ENCODE data around the gene COL5A1. TPM values are rescaled to one million over a fixed set of nuclear protein-coding genes. Genes with fewer than 3 reads are reported as not detected.

The COL5A1 gene
- total RNA-seq, 4 donors from 2014 or later: 51.9 to 78.3 (median 62.4) TPM

DNA sequence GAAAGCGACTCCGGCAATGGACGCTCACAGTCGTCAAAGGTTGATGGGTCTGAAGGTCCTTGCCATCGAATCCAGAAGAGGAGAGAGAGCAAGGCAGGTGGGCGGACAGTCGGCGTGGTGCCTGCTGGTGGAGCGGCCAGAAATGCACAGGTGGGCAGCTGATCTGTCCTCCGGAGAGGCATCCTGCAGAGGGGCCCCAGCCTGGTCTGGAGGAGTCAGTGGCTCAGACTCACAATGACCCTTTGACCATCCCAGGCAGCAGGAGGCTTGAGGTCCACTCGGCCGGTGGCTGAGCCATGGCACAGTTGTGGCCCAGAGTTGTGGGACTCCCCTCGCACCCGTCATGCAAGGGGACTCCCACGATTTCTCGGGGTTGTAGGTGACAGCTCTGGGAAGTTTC, 204.6 kb downstream of the COL5A1 start:
- DNase-seq (ENCODE audit: low spot score in 2 of 2): no peak
- H3K36me3 ChIP-seq: peaks cover 0 to 47% (median 0%) of the 10 kb centered on the region in 3 donors

DNA sequence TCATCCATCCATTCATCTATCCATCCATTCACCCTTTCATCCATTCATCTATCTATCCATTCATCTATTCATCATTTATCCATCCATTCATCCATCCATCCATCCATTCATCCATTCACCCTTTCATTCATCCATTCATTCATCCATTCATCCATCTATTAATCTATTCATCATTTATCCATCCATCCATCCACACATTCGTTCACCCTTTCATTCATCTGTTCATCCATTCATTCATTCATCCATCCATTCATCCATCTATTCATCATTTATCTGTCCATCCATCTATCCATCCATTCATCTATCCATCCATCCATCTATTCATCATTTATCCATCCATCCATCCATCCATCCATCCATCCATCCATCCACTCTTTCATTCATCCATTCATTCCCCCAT, 205.1 kb downstream of the COL5A1 start:
- no peaks in the 10 kb centered on the region for H3K4me1 ChIP-seq
- DNase-seq (ENCODE audit: low spot score in 2 of 2): no peak
- H3K9me3 ChIP-seq: peaks cover 0 to 12% (median 0%) of the 10 kb centered on the region in 4 donors
- H3K36me3 ChIP-seq: peaks cover 0 to 42% (median 0%) of the 10 kb centered on the region in 3 donors
- no peak overlapping the region for H3K4me3 ChIP-seq
- TF ChIP-seq POLR2A (IDR thresholded peaks at IDR 0.05) (no peak), EP300 (IDR thresholded peaks at IDR 0.05) (no peak)
- TF ChIP-seq, protein P1, sequence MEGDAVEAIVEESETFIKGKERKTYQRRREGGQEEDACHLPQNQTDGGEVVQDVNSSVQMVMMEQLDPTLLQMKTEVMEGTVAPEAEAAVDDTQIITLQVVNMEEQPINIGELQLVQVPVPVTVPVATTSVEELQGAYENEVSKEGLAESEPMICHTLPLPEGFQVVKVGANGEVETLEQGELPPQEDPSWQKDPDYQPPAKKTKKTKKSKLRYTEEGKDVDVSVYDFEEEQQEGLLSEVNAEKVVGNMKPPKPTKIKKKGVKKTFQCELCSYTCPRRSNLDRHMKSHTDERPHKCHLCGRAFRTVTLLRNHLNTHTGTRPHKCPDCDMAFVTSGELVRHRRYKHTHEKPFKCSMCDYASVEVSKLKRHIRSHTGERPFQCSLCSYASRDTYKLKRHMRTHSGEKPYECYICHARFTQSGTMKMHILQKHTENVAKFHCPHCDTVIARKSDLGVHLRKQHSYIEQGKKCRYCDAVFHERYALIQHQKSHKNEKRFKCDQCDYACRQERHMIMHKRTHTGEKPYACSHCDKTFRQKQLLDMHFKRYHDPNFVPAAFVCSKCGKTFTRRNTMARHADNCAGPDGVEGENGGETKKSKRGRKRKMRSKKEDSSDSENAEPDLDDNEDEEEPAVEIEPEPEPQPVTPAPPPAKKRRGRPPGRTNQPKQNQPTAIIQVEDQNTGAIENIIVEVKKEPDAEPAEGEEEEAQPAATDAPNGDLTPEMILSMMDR (IDR thresholded peaks at IDR 0.05): no peak
- H3K27me3 ChIP-seq: no peaks in the 10 kb centered on the region
- 66 to 74% methylated on average over 1 of the region's 1 CpG for WGBS, 2 donors
- no peak overlapping the region for H3K27ac ChIP-seq

More for the DNA sequence above, 204.6 kb downstream of the COL5A1 start:
- H3K4me3 ChIP-seq: no peak overlapping the region
- 82 to 86% methylated on average over 16 of the region's 16 CpGs for WGBS, 2 donors
- peaks cover 0 to 12% (median 0%) of the 10 kb centered on the region in 4 donors for H3K9me3 ChIP-seq
- TF ChIP-seq, protein P1 (IDR thresholded peaks at IDR 0.05): no peak
- TF ChIP-seq EP300 (IDR thresholded peaks at IDR 0.05): no peak
- no peak for TF ChIP-seq POLR2A (IDR thresholded peaks at IDR 0.05)
- H3K27ac ChIP-seq: no peak overlapping the region
- H3K27me3 ChIP-seq: no peaks in the 10 kb centered on the region
- H3K4me1 ChIP-seq: no peaks in the 10 kb centered on the region

DNA sequence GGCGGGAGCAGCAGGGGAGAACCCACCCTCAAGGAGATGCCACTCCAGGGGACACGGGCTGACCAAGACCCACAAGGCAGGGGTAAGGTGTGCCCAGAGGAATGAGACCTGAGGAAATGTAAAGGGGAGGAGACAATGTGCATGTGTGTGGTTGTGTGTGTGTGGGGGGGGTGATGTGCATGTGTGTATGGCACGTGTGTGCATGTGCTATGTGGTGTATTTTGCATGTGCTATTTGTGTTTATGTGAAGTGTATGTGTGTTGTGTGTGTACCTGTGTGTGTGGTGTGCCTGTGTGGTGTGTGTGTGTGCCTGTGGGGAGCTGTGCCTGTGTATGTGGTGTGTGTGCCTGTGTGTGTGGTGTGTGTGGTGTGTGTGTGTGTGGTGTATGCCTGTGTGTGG, 205.5 kb downstream of the COL5A1 start:
- H3K9me3 ChIP-seq: peaks cover 0 to 12% (median 0%) of the 10 kb centered on the region in 4 donors
- TF ChIP-seq EP300 (IDR thresholded peaks at IDR 0.05) (no peak), POLR2A (IDR thresholded peaks at IDR 0.05) (no peak)
- TF ChIP-seq, protein P1 (IDR thresholded peaks at IDR 0.05): no peak
- no peak overlapping the region for H3K4me3 ChIP-seq
- H3K36me3 ChIP-seq: peaks cover 0 to 37% (median 0%) of the 10 kb centered on the region in 3 donors
- WGBS, 2 donors: 88 to 94% methylated on average over 3 of the region's 3 CpGs
- H3K27me3 ChIP-seq: no peaks in the 10 kb centered on the region
- H3K4me1 ChIP-seq: no peaks in the 10 kb centered on the region
- no peak overlapping the region for H3K27ac ChIP-seq
- no peak for DNase-seq (ENCODE audit: low spot score in 2 of 2)

DNA sequence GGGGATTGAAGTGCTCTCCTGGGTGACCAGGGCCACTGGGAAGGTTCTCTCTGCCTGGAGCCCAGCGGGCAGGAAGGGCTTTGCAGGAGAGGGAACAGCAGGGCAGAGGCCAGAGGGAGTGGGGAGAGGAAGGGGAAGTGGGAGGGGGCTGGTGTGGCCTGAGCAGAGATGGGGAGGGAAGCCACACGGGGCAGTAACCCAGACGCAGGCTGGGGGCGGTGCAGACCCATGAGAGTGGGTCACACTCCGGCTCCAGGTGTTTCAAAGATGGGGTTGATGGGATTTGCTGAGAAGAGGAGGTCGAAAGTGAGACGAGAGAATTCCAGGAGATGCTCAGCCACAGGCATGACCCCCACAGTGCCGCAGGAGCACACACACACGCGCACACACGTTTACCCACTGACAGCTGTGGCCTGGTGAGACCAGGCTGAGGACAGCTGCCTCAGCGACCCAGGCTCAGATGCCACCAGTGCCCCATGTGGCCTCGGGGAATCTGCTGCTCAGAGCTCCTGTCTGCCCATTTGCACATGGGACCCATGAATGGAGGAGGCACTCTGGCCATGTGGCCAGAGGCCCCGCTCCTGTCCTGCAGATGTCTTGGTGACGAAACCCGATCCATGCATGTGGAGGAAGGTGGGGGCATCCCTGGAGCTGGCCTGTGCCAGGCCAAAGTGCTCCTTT, 206.3 kb downstream of the COL5A1 start:
- Histone ChIP-seq H3K4me3 (no peak overlapping the region), H3K36me3 (peaks cover 0 to 30% (median 0%) of the 10 kb centered on the region in 3 donors), H3K9me3 (peaks cover 0 to 12% (median 0%) of the 10 kb centered on the region in 4 donors), H3K27ac (no peak overlapping the region), H3K4me1 (peaks cover 0 to under 1% (median 0%) of the 10 kb centered on the region in 4 donors), H3K27me3 (no peaks in the 10 kb centered on the region)
- TF ChIP-seq, protein P1 (IDR thresholded peaks at IDR 0.05): no peak
- TF ChIP-seq POLR2A (IDR thresholded peaks at IDR 0.05): no peak
- TF ChIP-seq EP300 (IDR thresholded peaks at IDR 0.05): no peak
- WGBS, 2 donors: 61 to 64% methylated on average over 12 to 16 of the region's 16 CpGs
- no peak for DNase-seq (ENCODE audit: low spot score in 2 of 2)

DNA sequence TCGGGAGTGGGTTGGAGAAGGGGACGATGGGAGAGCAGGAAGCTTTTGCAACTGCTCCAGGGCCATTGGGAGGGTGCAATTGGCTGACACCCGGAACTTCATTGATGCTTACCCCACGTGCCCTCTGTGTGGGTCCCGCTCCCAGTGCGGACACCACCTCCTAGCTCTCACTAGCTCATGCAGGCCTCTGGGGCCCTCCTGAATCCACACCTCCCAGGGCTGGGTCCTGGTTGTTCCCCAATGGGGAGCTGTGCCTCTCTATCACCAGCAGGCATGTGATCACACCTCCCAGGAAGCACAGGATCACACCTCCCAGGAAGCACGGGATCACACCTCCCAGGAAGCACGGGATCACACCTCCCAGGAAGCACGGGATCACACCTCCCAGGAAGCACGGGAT, 206.9 kb downstream of the COL5A1 start:
- DNase-seq (ENCODE audit: low spot score in 2 of 2): no peak
- Histone ChIP-seq H3K27me3 (no peaks in the 10 kb centered on the region), H3K4me3 (no peak overlapping the region), H3K27ac (no peak overlapping the region), H3K36me3 (peaks cover 0 to 24% (median 0%) of the 10 kb centered on the region in 3 donors), H3K4me1 (peaks cover 0 to 7% (median 0%) of the 10 kb centered on the region in 4 donors), H3K9me3 (peaks cover 0 to 12% (median 0%) of the 10 kb centered on the region in 4 donors)
- 79 to 84% methylated on average over 6 to 8 of the region's 10 CpGs for WGBS, 2 donors
- no peak for TF ChIP-seq POLR2A (IDR thresholded peaks at IDR 0.05)
- TF ChIP-seq EP300 (IDR thresholded peaks at IDR 0.05): no peak
- TF ChIP-seq, protein P1 (IDR thresholded peaks at IDR 0.05): no peak

Measured in tibial nerve (tissue), 4 donors.